ENCODE measurements around the gene RGS11.

DNA sequence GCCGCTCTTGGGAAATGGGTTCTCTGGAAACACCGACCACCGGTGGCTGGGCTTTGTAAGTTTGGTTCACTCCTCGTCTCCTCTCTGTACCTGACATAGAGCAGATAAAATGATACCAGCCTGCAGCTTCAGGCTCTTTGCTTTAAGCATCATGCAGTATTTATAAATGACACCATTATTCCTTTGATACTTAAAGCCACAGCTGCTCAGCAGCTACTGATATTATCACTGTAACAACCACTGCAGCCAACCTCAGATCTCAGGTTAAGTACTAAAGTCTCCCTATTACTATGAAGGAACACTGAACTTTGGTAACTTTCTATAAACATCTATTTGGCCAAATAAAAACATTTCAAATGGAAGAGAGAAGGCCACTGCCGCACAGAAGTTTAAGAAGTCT lies 41.8 kb upstream of the RGS11 start:
- TF ChIP-seq POLR2AphosphoS5 (IDR thresholded peaks at IDR 0.05; ENCODE audit: borderline replicate concordance, low read depth, low read length) = no peak
- no peak for TF ChIP-seq FOXP2 (optimal IDR thresholded peaks at IDR 0.05; ENCODE audit: control extremely low read depth, extremely low read length, insufficient read depth)
